ENCODE results near the gene GRK5. TPM values are rescaled to one million over a fixed set of nuclear protein-coding genes. Genes with fewer than 3 reads are reported as not detected.

GRK5 gene
- total and polyA plus RNA-seq, 3 experiments from 2014 or later, result 7.7 to 13.8 (median 13.6) TPM

DNA sequence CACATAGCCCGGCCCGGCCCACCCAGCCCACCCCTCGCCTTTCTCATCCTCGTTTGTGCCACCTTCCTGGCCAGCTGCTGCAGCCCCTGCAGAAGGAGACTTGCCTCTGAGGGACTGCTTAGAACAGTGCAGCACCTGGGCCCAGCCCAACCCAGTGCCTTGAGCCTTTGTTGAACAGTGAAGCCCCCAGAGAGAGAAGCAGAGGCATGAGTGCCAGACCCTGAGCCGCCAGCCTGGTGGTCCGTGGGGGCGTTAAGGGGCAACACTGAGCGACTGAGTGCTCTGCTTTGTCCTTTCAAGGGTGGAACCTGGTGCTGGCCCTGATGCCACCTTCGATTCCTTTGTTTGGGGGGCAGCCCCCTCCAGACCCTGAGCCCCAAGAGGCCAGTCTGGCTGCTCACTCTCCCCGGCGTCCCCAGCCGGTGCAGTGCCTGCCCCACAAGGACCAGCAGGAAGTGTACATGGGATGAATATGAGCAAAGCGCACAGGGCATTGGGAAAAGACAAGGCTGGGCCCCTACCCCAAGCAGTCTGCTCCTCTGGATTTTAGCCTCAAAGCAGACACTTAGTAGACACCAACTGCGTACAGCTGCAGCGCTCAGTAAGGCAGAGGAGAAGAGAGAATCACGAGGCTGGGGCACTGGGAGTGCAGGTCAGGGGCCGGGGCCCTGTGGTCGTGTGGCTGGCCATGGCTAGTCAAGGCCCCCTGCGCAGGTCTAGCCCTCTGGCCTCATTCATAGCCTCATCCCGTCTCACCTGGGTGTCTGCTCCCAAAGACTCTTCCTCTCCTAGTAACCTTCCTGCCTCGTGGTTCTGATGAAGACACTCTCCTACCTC is 239.3 kb downstream of the GRK5 start:
- Histone ChIP-seq H3K27me3 (ENCODE audit: insufficient read depth, low read length, poor library complexity, severe bottlenecking) (no peaks in the 10 kb centered on the region), H3K27ac (ENCODE audit: low read depth, low read length) (no peak overlapping the region), H3K9me3 (ENCODE audit: low read length) (no peaks in the 10 kb centered on the region), H3K4me3 (ENCODE audit: low read length) (no peak overlapping the region), H3K36me3 (ENCODE audit: insufficient read depth, low read length) (no peaks in the 10 kb centered on the region), H3K4me1 (ENCODE audit: insufficient read depth, low read length) (peaks cover 4% of the 10 kb centered on the region)
- Mint-ChIP-seq H3K27me3 (no peaks in the 10 kb centered on the region), H3K9me3 (no peaks in the 10 kb centered on the region), H3K36me3 (peaks cover 0 to 33% (median 5%) of the 10 kb centered on the region in 3 donors), H3K27ac (peak overlapping the region in 1 of 8 donors; percentile 66), H3K4me1 (peaks cover 8 to 14% (median 9%) of the 10 kb centered on the region in 3 donors), H3K4me3 (no peak overlapping the region)
- POLR2A ChIA-PET, result interaction anchor here (0.9 kb wide), 1 partner anchor 240 kb away, joined by 3 read pairs; the partner anchor contains the start of gene GRK5
- no peak for DNase-seq
- CTCF ChIA-PET, result interaction anchor here (0.9 to 4.0 kb wide), 11 partner anchors 10 to 248 kb away, joined by 3 to 46 read pairs (median 12); partner anchors contain the start of genes GRK5 and RGS10

DNA sequence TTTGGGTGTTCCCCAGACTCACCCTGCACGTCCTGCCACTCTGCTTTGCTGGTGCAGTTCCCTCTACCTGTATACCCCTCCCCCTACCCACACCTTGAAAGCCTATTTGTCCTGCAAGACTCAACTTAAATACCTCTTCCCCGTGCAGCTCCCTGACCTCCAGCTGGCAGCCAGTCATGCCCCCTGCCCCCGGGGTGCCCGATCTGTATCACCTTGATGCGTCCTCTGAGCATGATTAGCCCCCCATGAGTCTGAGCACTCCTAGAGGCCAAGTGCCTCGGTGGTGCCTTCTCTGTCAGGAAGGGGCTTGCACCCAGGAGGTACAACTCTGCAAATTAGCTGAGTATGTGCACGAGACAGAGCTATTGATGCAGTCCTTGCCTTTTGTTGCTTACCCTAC is 240.1 kb downstream of the GRK5 start:
- H3K4me3 Mint-ChIP-seq, result no peak overlapping the region
- peaks cover 0 to 37% (median 5%) of the 10 kb centered on the region in 3 donors for H3K36me3 Mint-ChIP-seq
- H3K27ac Mint-ChIP-seq, result no peak overlapping the region
- ChIA-PET POLR2A (no interaction called here), CTCF (interaction anchor here (0.6 to 1.5 kb wide), 3 partner anchors 8 to 96 kb away, joined by 3 read pairs; no protein-coding TSS in a partner anchor)
- peaks cover 8 to 14% (median 9%) of the 10 kb centered on the region in 3 donors for H3K4me1 Mint-ChIP-seq
- H3K27me3 ChIP-seq (ENCODE audit: insufficient read depth, low read length, poor library complexity, severe bottlenecking), result no peaks in the 10 kb centered on the region
- H3K4me1 ChIP-seq (ENCODE audit: insufficient read depth, low read length), result peaks cover 4% of the 10 kb centered on the region
- H3K9me3 Mint-ChIP-seq, result no peaks in the 10 kb centered on the region
- H3K27ac ChIP-seq (ENCODE audit: low read depth, low read length), result no peak overlapping the region
- H3K27me3 Mint-ChIP-seq, result no peaks in the 10 kb centered on the region
- H3K4me3 ChIP-seq (ENCODE audit: low read length), result no peak overlapping the region
- no peaks in the 10 kb centered on the region for H3K36me3 ChIP-seq (ENCODE audit: insufficient read depth, low read length)
- DNase-seq, result no peak
- no peaks in the 10 kb centered on the region for H3K9me3 ChIP-seq (ENCODE audit: low read length)

DNA sequence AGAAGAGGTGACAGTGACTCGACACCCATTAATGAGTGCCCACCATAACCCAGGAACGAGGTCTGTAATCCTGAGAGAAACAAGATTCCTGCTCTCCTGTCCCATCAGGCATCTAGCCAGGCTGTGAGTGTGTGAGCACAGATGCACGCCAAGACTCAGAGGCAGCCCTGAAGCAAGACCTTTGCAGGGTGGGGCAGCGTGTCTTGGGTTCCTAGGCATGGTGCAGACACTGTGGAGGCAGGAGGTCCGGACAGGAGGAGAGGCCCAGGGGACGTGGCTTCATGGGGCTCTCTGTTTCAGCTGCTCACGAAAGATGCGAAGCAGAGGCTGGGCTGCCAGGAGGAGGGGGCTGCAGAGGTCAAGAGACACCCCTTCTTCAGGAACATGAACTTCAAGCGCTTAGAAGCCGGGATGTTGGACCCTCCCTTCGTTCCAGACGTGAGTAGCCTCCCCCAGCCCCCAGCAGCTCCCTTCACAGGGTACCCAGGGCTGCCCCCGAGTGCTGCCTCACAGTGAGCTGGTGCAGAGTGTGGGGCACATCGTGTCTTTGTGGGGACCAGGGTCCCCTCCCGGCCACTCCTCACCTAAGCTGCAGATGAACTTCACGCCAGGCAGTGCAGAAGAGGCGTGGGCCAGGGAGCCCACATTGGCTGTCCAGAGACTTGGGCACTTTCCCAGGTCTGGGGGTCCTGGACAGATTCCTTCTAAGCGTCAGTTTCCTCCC is 240.6 kb downstream of the GRK5 start:
- Mint-ChIP-seq H3K27ac (no peak overlapping the region), H3K4me3 (no peak overlapping the region), H3K27me3 (no peaks in the 10 kb centered on the region), H3K36me3 (peaks cover 0 to 38% (median 5%) of the 10 kb centered on the region in 3 donors), H3K4me1 (peaks cover 8 to 14% (median 9%) of the 10 kb centered on the region in 3 donors), H3K9me3 (no peaks in the 10 kb centered on the region)
- Histone ChIP-seq H3K36me3 (ENCODE audit: insufficient read depth, low read length) (no peaks in the 10 kb centered on the region), H3K9me3 (ENCODE audit: low read length) (no peaks in the 10 kb centered on the region), H3K4me1 (ENCODE audit: insufficient read depth, low read length) (peaks cover 4% of the 10 kb centered on the region), H3K4me3 (ENCODE audit: low read length) (no peak overlapping the region), H3K27ac (ENCODE audit: low read depth, low read length) (no peak overlapping the region), H3K27me3 (ENCODE audit: insufficient read depth, low read length, poor library complexity, severe bottlenecking) (no peaks in the 10 kb centered on the region)
- POLR2A ChIA-PET, result no interaction called here
- CTCF ChIA-PET, result interaction anchor here (0.6 to 1.5 kb wide), 4 partner anchors 9 to 95 kb away, joined by 3 to 4 read pairs (median 3); no protein-coding TSS in a partner anchor
- no peak for DNase-seq

GRCh38 chr10:119448628-119449584 is 241.5 kb downstream of the GRK5 start:
- no peaks in the 10 kb centered on the region for H3K27me3 Mint-ChIP-seq
- no peaks in the 10 kb centered on the region for H3K9me3 Mint-ChIP-seq
- peaks cover 8 to 14% (median 9%) of the 10 kb centered on the region in 3 donors for H3K4me1 Mint-ChIP-seq
- Histone ChIP-seq H3K27ac (ENCODE audit: low read depth, low read length) (no peak overlapping the region), H3K4me1 (ENCODE audit: insufficient read depth, low read length) (peaks cover 4% of the 10 kb centered on the region), H3K36me3 (ENCODE audit: insufficient read depth, low read length) (no peaks in the 10 kb centered on the region), H3K27me3 (ENCODE audit: insufficient read depth, low read length, poor library complexity, severe bottlenecking) (no peaks in the 10 kb centered on the region), H3K4me3 (ENCODE audit: low read length) (no peak overlapping the region), H3K9me3 (ENCODE audit: low read length) (no peaks in the 10 kb centered on the region)
- no peak overlapping the region for H3K27ac Mint-ChIP-seq
- H3K36me3 Mint-ChIP-seq, result peaks cover 0 to 41% (median 3%) of the 10 kb centered on the region in 3 donors
- ChIA-PET POLR2A (interaction anchor here (0.5 kb wide), 1 partner anchor 29 kb away, joined by 5 read pairs; no protein-coding TSS in a partner anchor), CTCF (interaction anchor here (0.9 to 1.5 kb wide), 4 partner anchors 8 to 40 kb away, joined by 3 to 4 read pairs (median 3); no protein-coding TSS in a partner anchor)
- H3K4me3 Mint-ChIP-seq, result no peak overlapping the region
- no peak for DNase-seq

DNA sequence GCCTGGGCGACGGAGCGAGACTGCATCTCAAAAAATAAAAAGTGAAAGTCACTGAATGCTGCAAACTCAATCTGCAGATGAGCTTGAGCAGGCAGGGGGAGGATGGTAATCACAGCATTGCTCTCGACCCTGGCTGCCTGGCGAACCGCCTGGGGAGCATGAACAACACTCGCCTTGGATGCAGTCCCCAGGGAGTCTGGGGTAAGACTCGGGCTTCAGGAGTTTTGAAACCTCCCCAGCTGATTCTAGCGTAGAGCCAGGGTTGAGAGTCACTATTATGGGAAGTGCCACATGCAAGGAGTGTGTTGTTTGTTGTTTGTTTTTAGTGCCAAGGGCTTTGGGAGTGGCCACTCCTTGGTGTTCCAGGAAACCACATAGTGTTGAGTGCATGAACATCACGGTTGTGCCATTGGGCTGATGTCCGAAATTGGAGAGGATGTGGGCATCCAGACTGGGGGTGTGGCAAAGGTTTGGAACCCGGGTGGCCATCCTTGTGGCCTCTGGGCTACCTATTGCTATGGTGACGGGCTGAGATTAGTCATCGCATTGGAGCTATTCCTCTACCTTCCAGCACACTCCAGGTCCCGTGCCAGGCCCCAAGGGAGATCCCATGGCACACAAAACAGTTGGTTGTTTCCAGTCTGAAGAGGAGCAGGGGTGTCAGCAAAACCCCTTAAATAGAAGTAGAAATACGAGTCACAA is 242.5 kb downstream of the GRK5 start:
- peaks cover 0 to 47% (median 3%) of the 10 kb centered on the region in 3 donors for H3K36me3 Mint-ChIP-seq
- POLR2A ChIA-PET, result no interaction called here
- no peaks in the 10 kb centered on the region for H3K36me3 ChIP-seq (ENCODE audit: insufficient read depth, low read length)

DNA sequence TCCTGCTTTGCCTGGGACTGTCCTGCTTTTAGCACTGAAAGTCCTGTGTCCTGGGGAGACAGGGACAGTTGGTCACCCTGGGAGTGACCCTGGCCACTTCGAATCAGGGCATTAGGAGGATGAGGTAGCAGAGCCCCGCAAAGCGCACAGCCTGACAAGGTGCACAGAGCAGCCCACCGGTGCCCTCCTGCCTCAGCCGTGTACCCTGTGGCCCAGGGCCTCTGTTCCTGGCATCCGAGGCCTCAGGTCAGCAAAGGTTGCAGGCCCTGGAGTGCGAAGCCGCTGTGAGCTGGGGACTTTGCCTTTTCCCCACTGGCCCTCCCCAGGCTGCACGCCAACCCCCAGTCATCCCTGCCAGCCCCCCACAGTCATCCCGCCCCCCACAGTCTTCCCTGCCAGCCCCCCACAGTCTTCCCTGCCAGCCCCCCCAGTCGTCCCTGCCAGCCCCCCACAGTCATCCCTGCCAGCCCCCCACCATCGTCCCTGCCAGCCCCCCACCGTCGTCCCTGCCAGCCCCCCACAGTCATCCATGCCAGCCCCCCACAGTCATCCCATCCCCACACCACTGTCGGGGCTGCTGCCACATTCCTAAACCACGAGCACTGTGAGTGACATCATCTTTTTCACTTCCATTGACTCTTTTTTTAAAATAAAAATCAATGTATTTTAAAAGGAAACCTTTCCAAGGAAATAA is 243.4 kb downstream of the GRK5 start:
- POLR2A ChIA-PET, result no interaction called here
- H3K4me1 ChIP-seq (ENCODE audit: insufficient read depth, low read length), result no peaks in the 10 kb centered on the region
- Mint-ChIP-seq H3K4me1 (peaks cover 3 to 5% (median 5%) of the 10 kb centered on the region in 3 donors), H3K27me3 (no peaks in the 10 kb centered on the region), H3K4me3 (no peak overlapping the region), H3K9me3 (no peaks in the 10 kb centered on the region), H3K27ac (no peak overlapping the region), H3K36me3 (peaks cover 0 to 53% (median 3%) of the 10 kb centered on the region in 3 donors)
- DNase-seq, result no peak
- CTCF ChIA-PET, result no interaction called here
- H3K27me3 ChIP-seq (ENCODE audit: insufficient read depth, low read length, poor library complexity, severe bottlenecking), result no peaks in the 10 kb centered on the region
- no peak overlapping the region for H3K4me3 ChIP-seq (ENCODE audit: low read length)
- H3K9me3 ChIP-seq (ENCODE audit: low read length), result no peaks in the 10 kb centered on the region
- H3K27ac ChIP-seq (ENCODE audit: low read depth, low read length), result no peak overlapping the region
- no peaks in the 10 kb centered on the region for H3K36me3 ChIP-seq (ENCODE audit: insufficient read depth, low read length)

More for the DNA sequence above, 242.5 kb downstream of the GRK5 start:
- Mint-ChIP-seq H3K4me3 (no peak overlapping the region), H3K27ac (peak overlapping the region in 2 of 8 donors; percentile 54 to 89), H3K27me3 (no peaks in the 10 kb centered on the region), H3K9me3 (no peaks in the 10 kb centered on the region), H3K4me1 (peaks cover 8 to 12% (median 9%) of the 10 kb centered on the region in 3 donors)
- Histone ChIP-seq H3K9me3 (ENCODE audit: low read length) (no peaks in the 10 kb centered on the region), H3K27ac (ENCODE audit: low read depth, low read length) (no peak overlapping the region), H3K4me1 (ENCODE audit: insufficient read depth, low read length) (peaks cover 4% of the 10 kb centered on the region), H3K27me3 (ENCODE audit: insufficient read depth, low read length, poor library complexity, severe bottlenecking) (no peaks in the 10 kb centered on the region), H3K4me3 (ENCODE audit: low read length) (no peak overlapping the region)
- CTCF ChIA-PET, result interaction anchor here (0.9 kb wide), 1 partner anchor 39 kb away, joined by 3 read pairs; no protein-coding TSS in a partner anchor
- DNase-seq, result no peak

Data from CD8-positive, alpha-beta memory T cell (primary cell).